Astrocyte (in vitro differentiated cells and primary cell): ENCODE measurements around the gene CD63. TPM values are rescaled to one million over a fixed set of nuclear protein-coding genes. Genes with fewer than 3 reads are reported as not detected.

Experiments
- DNase-seq: peaks from one replicate; pipeline ENCODE4 v3.0.0-alpha.2; 2010; ENCODE audit warnings: low read depth
- FAIRE-seq: peaks from 2 replicates; lab custom pipeline; 2011; peaks lifted over from hg19 to GRCh38; lab: Jason Lieb, UNC
- H2AFZ ChIP-seq: 2 replicates; pipeline ENCODE4 v1.6.0; 2012; ENCODE audit warnings: low read depth, low read length, inconsistent platforms
- H3K27ac ChIP-seq: 2 replicates; pipeline ENCODE4 v1.5.1; 2011; ENCODE audit warnings: low read depth, low read length, inconsistent platforms
- H3K27me3 ChIP-seq: 2 replicates; pipeline ENCODE4 v1.6.0; 2011; ENCODE audit warnings: low read length, inconsistent platforms; ENCODE audit not compliant: insufficient read depth
- H3K36me3 ChIP-seq: 2 replicates; pipeline ENCODE4 v1.5.1; 2011; ENCODE audit warnings: low read length, inconsistent platforms; ENCODE audit not compliant: insufficient read depth
- H3K4me1 ChIP-seq: 2 replicates; pipeline ENCODE4 v1.5.1; 2011; ENCODE audit warnings: low read length, inconsistent platforms; ENCODE audit not compliant: insufficient read depth
- H3K4me2 ChIP-seq: 2 replicates; pipeline ENCODE4 v1.6.0; 2012; ENCODE audit warnings: low read length, inconsistent platforms
- H3K4me3 ChIP-seq: 2 replicates; pipeline ENCODE4 v1.5.1; 2011; ENCODE audit warnings: low read depth, mild to moderate bottlenecking, low read length, inconsistent platforms; ENCODE audit not compliant: insufficient read depth
- H3K79me2 ChIP-seq: 2 replicates; pipeline ENCODE4 v1.6.0; 2012; ENCODE audit warnings: mild to moderate bottlenecking, low read length, inconsistent platforms; ENCODE audit not compliant: insufficient read depth
- H3K9ac ChIP-seq: 2 replicates; pipeline ENCODE4 v1.6.0; 2012; ENCODE audit warnings: mild to moderate bottlenecking, low read length, inconsistent platforms
- H3K9me3 ChIP-seq: 2 replicates; pipeline ENCODE4 v1.5.1; 2012; ENCODE audit warnings: low read depth, mild to moderate bottlenecking, low read length, inconsistent platforms; ENCODE audit not compliant: insufficient read depth
- H4K20me1 ChIP-seq: 2 replicates; pipeline ENCODE4 v1.6.0; 2012; ENCODE audit warnings: low read length, inconsistent platforms; ENCODE audit not compliant: insufficient read depth
- H3K27ac Mint-ChIP-seq: one replicate; pipeline ENCODE4 v1.8.0; 2021; ENCODE audit warnings: mild to moderate bottlenecking, mixed read lengths; ENCODE audit not compliant: unreplicated experiment
- H3K27me3 Mint-ChIP-seq: one replicate; pipeline ENCODE4 v1.8.0; 2021; ENCODE audit warnings: low read depth, mixed read lengths; ENCODE audit not compliant: unreplicated experiment
- H3K36me3 Mint-ChIP-seq: one replicate; pipeline ENCODE4 v1.8.0; 2021; ENCODE audit warnings: low read depth, mixed read lengths; ENCODE audit not compliant: unreplicated experiment
- H3K4me1 Mint-ChIP-seq: one replicate; pipeline ENCODE4 v1.8.0; 2021; ENCODE audit warnings: low read depth, mixed read lengths; ENCODE audit not compliant: unreplicated experiment
- H3K4me3 Mint-ChIP-seq: one replicate; pipeline ENCODE4 v1.8.0; 2021; ENCODE audit warnings: mild to moderate bottlenecking, moderate library complexity, mixed read lengths; ENCODE audit not compliant: unreplicated experiment
- H3K9me3 Mint-ChIP-seq: one replicate; pipeline ENCODE4 v1.8.0; 2021; ENCODE audit warnings: mild to moderate bottlenecking, mixed read lengths; ENCODE audit not compliant: unreplicated experiment
- EZH2 ChIP-seq: IDR thresholded peaks from 2 replicates; pipeline ENCODE4 v1.6.1; 2012; ENCODE audit warnings: mild to moderate bottlenecking, low read length, inconsistent platforms; ENCODE audit not compliant: insufficient read depth
- total RNA-seq: library from RNA; stranded (reverse); gene quantifications from 2 replicates; pipeline ENCODE4 v1.2.1, GENCODE V29; 2021
- TF ChIP-seq, protein P1 (sequence below): IDR thresholded peaks from 2 replicates; pipeline ENCODE4 v1.5.1; 2011; ENCODE audit warnings: low read depth, mild to moderate bottlenecking, inconsistent platforms, low read length, moderate library complexity; ENCODE audit not compliant: insufficient read depth

CD63 gene
- total RNA-seq, 1 donor from 2014 or later = 1,014 TPM

- no peak for FAIRE-seq
- Mint-ChIP-seq H3K9me3 (no peaks in the 10 kb centered on the region), H3K36me3 (no peaks in the 10 kb centered on the region), H3K27me3 (peaks cover 33% of the 10 kb centered on the region), H3K4me3 (peak within 1 kb of the TSS; percentile 85), H3K27ac (peak within 1 kb of the TSS; percentile 47), H3K4me1 (peaks cover 23% of the 10 kb centered on the region)
- peaks cover 32% of the 10 kb centered on the region for H3K79me2 ChIP-seq
- TF ChIP-seq EZH2 = no peak
- TF ChIP-seq, protein P1, sequence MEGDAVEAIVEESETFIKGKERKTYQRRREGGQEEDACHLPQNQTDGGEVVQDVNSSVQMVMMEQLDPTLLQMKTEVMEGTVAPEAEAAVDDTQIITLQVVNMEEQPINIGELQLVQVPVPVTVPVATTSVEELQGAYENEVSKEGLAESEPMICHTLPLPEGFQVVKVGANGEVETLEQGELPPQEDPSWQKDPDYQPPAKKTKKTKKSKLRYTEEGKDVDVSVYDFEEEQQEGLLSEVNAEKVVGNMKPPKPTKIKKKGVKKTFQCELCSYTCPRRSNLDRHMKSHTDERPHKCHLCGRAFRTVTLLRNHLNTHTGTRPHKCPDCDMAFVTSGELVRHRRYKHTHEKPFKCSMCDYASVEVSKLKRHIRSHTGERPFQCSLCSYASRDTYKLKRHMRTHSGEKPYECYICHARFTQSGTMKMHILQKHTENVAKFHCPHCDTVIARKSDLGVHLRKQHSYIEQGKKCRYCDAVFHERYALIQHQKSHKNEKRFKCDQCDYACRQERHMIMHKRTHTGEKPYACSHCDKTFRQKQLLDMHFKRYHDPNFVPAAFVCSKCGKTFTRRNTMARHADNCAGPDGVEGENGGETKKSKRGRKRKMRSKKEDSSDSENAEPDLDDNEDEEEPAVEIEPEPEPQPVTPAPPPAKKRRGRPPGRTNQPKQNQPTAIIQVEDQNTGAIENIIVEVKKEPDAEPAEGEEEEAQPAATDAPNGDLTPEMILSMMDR = no peak
- DNase-seq = no peak
- H3K36me3 ChIP-seq = no peaks in the 10 kb centered on the region
- no peak within 1 kb of the TSS for H3K27ac ChIP-seq
- H3K4me3 ChIP-seq = peak within 1 kb of the TSS; percentile 55
- H2AFZ ChIP-seq = peak within 1 kb of the TSS; percentile 76
- H3K9me3 ChIP-seq = no peaks in the 10 kb centered on the region
- H3K4me1 ChIP-seq = peaks cover 20% of the 10 kb centered on the region
- peak within 1 kb of the TSS; percentile 33 for H3K9ac ChIP-seq
- peaks cover 3% of the 10 kb centered on the region for H3K27me3 ChIP-seq
- no peaks in the 10 kb centered on the region for H4K20me1 ChIP-seq
- peak within 1 kb of the TSS; percentile 90 for H3K4me2 ChIP-seq
Observed at GRCh38 chr12:55707841-55708694, 20.7 kb downstream of the CD63 start, which contains the start of gene ITGA7. ITGA7 (minus strand) TSS chr12:55707904; CDS start chr12:55707682, 222 bp downstream.

- Mint-ChIP-seq H3K27ac (no peak overlapping the region), H3K27me3 (peaks cover 28% of the 10 kb centered on the region), H3K36me3 (no peaks in the 10 kb centered on the region), H3K4me1 (peaks cover 18% of the 10 kb centered on the region), H3K4me3 (peak overlapping the region; percentile 81), H3K9me3 (no peaks in the 10 kb centered on the region)
- H3K4me2 ChIP-seq = peak overlapping the region; percentile 90
- H3K9ac ChIP-seq = peak overlapping the region; percentile 33
- H3K4me1 ChIP-seq = peaks cover 13% of the 10 kb centered on the region
- TF ChIP-seq, protein P1 = no peak
- TF ChIP-seq EZH2 = no peak
- no peaks in the 10 kb centered on the region for H4K20me1 ChIP-seq
- H3K79me2 ChIP-seq = peaks cover 33% of the 10 kb centered on the region
- no peaks in the 10 kb centered on the region for H3K9me3 ChIP-seq
- no peaks in the 10 kb centered on the region for H3K36me3 ChIP-seq
- DNase-seq = no peak
- peak overlapping the region; percentile 76 for H2AFZ ChIP-seq
- H3K4me3 ChIP-seq = peak overlapping the region; percentile 55
- no peak overlapping the region for H3K27ac ChIP-seq
- H3K27me3 ChIP-seq = peaks cover 3% of the 10 kb centered on the region
- no peak for FAIRE-seq
Observed at GRCh38 chr12:55707219-55707671, 21.6 kb downstream of the CD63 start.
